ENCODE measurements around the gene OR52D1. TPM values are rescaled to one million over a fixed set of nuclear protein-coding genes. Genes with fewer than 3 reads are reported as not detected.

OR52D1 gene
- polyA plus RNA-seq (2012; ENCODE audit: missing spikeins), result not detected

- no peak for TF ChIP-seq POLR2A (IDR thresholded peaks at IDR 0.05; ENCODE audit: low read depth, low read length)
- no peak for TF ChIP-seq TAF1 (IDR thresholded peaks at IDR 0.05; ENCODE audit: borderline replicate concordance, low read depth, low read length)
- TF ChIP-seq POLR2AphosphoS5 (IDR thresholded peaks at IDR 0.05; ENCODE audit: low read depth, low read length), result no peak
- FAIRE-seq, result no peak
- no peak for DNase-seq (ENCODE audit: insufficient read length)
These were observed at the start of gene OR52D1 for GRCh38 chr11:5488385-5488784. Gene OR52D1, plus strand, starts transcription at chr11:5488685. Its CDS starts 22 bp downstream, at chr11:5488707.

- FAIRE-seq, result no peak
- no peak for DNase-seq (ENCODE audit: insufficient read length)
- no peak for TF ChIP-seq POLR2AphosphoS5 (IDR thresholded peaks at IDR 0.05; ENCODE audit: low read depth, low read length)
- no peak for TF ChIP-seq TAF1 (IDR thresholded peaks at IDR 0.05; ENCODE audit: borderline replicate concordance, low read depth, low read length)
- no peak for TF ChIP-seq POLR2A (IDR thresholded peaks at IDR 0.05; ENCODE audit: low read depth, low read length)
These were observed 47.1 kb upstream of the OR52D1 start, which contains the start of gene OR51I1 for GRCh38 chr11:5441414-5441813. Gene OR51I1, minus strand, starts transcription at chr11:5441514. Its CDS starts 0 bp downstream, at chr11:5441514.

- no peak for FAIRE-seq
- TF ChIP-seq POLR2A (IDR thresholded peaks at IDR 0.05; ENCODE audit: low read depth, low read length), result no peak
- no peak for TF ChIP-seq TAF1 (IDR thresholded peaks at IDR 0.05; ENCODE audit: borderline replicate concordance, low read depth, low read length)
- TF ChIP-seq POLR2AphosphoS5 (IDR thresholded peaks at IDR 0.05; ENCODE audit: low read depth, low read length), result no peak
These were observed 44.6 kb upstream of the OR52D1 start for GRCh38 chr11:5443835-5444393.

GRCh38 chr11:5449023-5449422, 39.5 kb upstream of the OR52D1 start, which contains the start of gene OR51I2:
Gene OR51I2, plus strand, starts transcription at chr11:5449323. Its CDS starts 4,166 bp downstream, at chr11:5453489.
- TF ChIP-seq POLR2AphosphoS5 (IDR thresholded peaks at IDR 0.05; ENCODE audit: low read depth, low read length) (no peak), TAF1 (IDR thresholded peaks at IDR 0.05; ENCODE audit: borderline replicate concordance, low read depth, low read length) (no peak), POLR2A (IDR thresholded peaks at IDR 0.05; ENCODE audit: low read depth, low read length) (no peak)
- FAIRE-seq (no peak), DNase-seq (ENCODE audit: insufficient read length) (no peak)

More at GRCh38 chr11:5443835-5444393, 44.6 kb upstream of the OR52D1 start:
- no peak for DNase-seq (ENCODE audit: insufficient read length)

- TF ChIP-seq TAF1 (IDR thresholded peaks at IDR 0.05; ENCODE audit: borderline replicate concordance, low read depth, low read length) (no peak), POLR2AphosphoS5 (IDR thresholded peaks at IDR 0.05; ENCODE audit: low read depth, low read length) (no peak), POLR2A (IDR thresholded peaks at IDR 0.05; ENCODE audit: low read depth, low read length) (no peak)
- FAIRE-seq (no peak), DNase-seq (ENCODE audit: insufficient read length) (no peak)
These were observed 39.1 kb upstream of the OR52D1 start for GRCh38 chr11:5449432-5449831.

- no peak for DNase-seq (ENCODE audit: insufficient read length)
- FAIRE-seq, result no peak
- no peak for TF ChIP-seq TAF1 (IDR thresholded peaks at IDR 0.05; ENCODE audit: borderline replicate concordance, low read depth, low read length)
- no peak for TF ChIP-seq POLR2A (IDR thresholded peaks at IDR 0.05; ENCODE audit: low read depth, low read length)
- no peak for TF ChIP-seq POLR2AphosphoS5 (IDR thresholded peaks at IDR 0.05; ENCODE audit: low read depth, low read length)
These were observed 27.4 kb upstream of the OR52D1 start for GRCh38 chr11:5460983-5461621.

- FAIRE-seq (no peak), DNase-seq (ENCODE audit: insufficient read length) (no peak)
- TF ChIP-seq POLR2AphosphoS5 (IDR thresholded peaks at IDR 0.05; ENCODE audit: low read depth, low read length) (no peak), POLR2A (IDR thresholded peaks at IDR 0.05; ENCODE audit: low read depth, low read length) (no peak), TAF1 (IDR thresholded peaks at IDR 0.05; ENCODE audit: borderline replicate concordance, low read depth, low read length) (no peak)
These were observed 21.0 kb upstream of the OR52D1 start for GRCh38 chr11:5467527-5467926.

GRCh38 chr11:5473921-5474320, 14.6 kb upstream of the OR52D1 start:
- TF ChIP-seq TAF1 (IDR thresholded peaks at IDR 0.05; ENCODE audit: borderline replicate concordance, low read depth, low read length), result no peak
- TF ChIP-seq POLR2AphosphoS5 (IDR thresholded peaks at IDR 0.05; ENCODE audit: low read depth, low read length), result no peak
- TF ChIP-seq POLR2A (IDR thresholded peaks at IDR 0.05; ENCODE audit: low read depth, low read length), result no peak
- DNase-seq (ENCODE audit: insufficient read length) (no peak), FAIRE-seq (no peak)

- peak; percentile 13 for DNase-seq (ENCODE audit: insufficient read length)
- FAIRE-seq, result peak; percentile 91
- TF ChIP-seq TAF1 (IDR thresholded peaks at IDR 0.05; ENCODE audit: borderline replicate concordance, low read depth, low read length), result no peak
- TF ChIP-seq POLR2AphosphoS5 (IDR thresholded peaks at IDR 0.05; ENCODE audit: low read depth, low read length), result no peak
- no peak for TF ChIP-seq POLR2A (IDR thresholded peaks at IDR 0.05; ENCODE audit: low read depth, low read length)
These were observed 12.2 kb upstream of the OR52D1 start for GRCh38 chr11:5476186-5476819.

GRCh38 chr11:5486003-5486402, 2.5 kb upstream of the OR52D1 start:
- DNase-seq (ENCODE audit: insufficient read length) (no peak), FAIRE-seq (no peak)
- no peak for TF ChIP-seq POLR2A (IDR thresholded peaks at IDR 0.05; ENCODE audit: low read depth, low read length)
- TF ChIP-seq POLR2AphosphoS5 (IDR thresholded peaks at IDR 0.05; ENCODE audit: low read depth, low read length), result no peak
- no peak for TF ChIP-seq TAF1 (IDR thresholded peaks at IDR 0.05; ENCODE audit: borderline replicate concordance, low read depth, low read length)

GRCh38 chr11:5486421-5486820, 2.1 kb upstream of the OR52D1 start:
- FAIRE-seq, result no peak
- TF ChIP-seq POLR2AphosphoS5 (IDR thresholded peaks at IDR 0.05; ENCODE audit: low read depth, low read length), result no peak
- no peak for TF ChIP-seq TAF1 (IDR thresholded peaks at IDR 0.05; ENCODE audit: borderline replicate concordance, low read depth, low read length)
- TF ChIP-seq POLR2A (IDR thresholded peaks at IDR 0.05; ENCODE audit: low read depth, low read length), result no peak
- DNase-seq (ENCODE audit: insufficient read length), result no peak
